ENCODE data around the gene F5. TPM values are rescaled to one million over a fixed set of nuclear protein-coding genes. Genes with fewer than 3 reads are reported as not detected.

F5 gene
- total and polyA plus RNA-seq, 2 of the 13 experiments (the other 11 are each of a cell fraction or from before 2014, with no cell fraction given) = 38.3 to 64.0 TPM

DNA sequence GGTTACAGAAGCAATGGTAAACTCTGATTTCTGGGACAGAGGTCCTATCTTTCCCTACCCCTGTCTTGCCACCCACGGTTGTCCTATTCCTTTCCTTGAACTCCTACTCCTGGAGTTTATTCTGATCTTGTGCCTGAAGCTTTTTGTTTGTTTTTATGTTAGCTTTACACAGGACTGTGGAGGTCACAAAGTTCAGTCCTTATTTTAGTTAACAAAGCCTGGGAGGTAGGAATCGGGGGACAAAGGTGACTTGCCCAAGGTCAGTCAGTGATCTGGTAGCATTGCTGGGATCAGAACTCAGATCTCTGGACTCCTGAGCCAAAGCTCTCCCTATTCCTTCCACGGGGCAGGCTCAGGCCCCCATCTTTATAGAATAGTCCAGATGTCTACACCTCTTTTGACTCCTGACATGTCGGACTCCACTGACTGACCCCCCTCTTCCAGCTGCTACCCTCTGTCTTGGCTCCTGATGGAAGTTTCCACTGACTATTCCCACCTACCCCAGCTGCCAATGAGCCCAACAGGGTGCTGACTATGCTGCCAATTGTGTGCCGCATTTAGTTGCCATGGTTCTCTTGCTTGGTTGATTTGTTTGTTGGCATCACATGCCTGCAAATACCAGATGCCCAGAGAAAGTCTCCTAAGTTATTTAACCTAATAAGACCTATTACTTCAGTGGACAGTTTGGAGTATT, 9.9 kb downstream of the F5 start (continued):
- TF ChIP-seq PHF21A (CRISPR knock-in tag; IDR thresholded peaks at IDR 0.05) = peak; percentile 73
- peak; percentile 89 for TF ChIP-seq NR2F2 (IDR thresholded peaks at IDR 0.05; ENCODE audit: borderline replicate concordance, low read depth)
- no peak for TF ChIP-seq BRD4 (CRISPR knock-in tag; IDR thresholded peaks at IDR 0.05)
- TF ChIP-seq POLR2G (IDR thresholded peaks at IDR 0.05; ENCODE audit: low read depth, low read length) = peak; percentile 34; the same call in 1 of the 2 replicates
- TF ChIP-seq TERF1 (CRISPR knock-in tag; IDR thresholded peaks at IDR 0.05) = no peak
- no peak for TF ChIP-seq HNRNPUL1 (IDR thresholded peaks at IDR 0.05; ENCODE audit: low read depth, low read length)
- peak; percentile 70 for TF ChIP-seq HDAC1 (CRISPR knock-in tag; IDR thresholded peaks at IDR 0.05)
- TF ChIP-seq, protein P1, sequence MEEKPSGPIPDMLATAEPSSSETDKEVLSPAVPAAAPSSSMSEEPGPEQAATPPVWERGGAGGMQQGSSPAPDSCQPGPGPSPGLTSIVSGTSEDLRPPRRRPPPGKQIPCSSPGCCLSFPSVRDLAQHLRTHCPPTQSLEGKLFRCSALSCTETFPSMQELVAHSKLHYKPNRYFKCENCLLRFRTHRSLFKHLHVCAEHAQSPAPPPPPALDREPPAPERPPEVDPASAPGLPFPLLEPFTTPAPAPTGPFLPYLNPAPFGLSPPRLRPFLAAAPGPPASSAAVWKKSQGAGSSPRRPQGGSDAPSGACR (CRISPR knock-in tag; IDR thresholded peaks at IDR 0.05) = no peak
- TF ChIP-seq MIER3 (CRISPR knock-in tag; IDR thresholded peaks at IDR 0.05; ENCODE audit: borderline replicate concordance) = peak; percentile 44; the same call in 1 of the 2 replicates
- peak; percentile 82 for TF ChIP-seq RXRB (CRISPR knock-in tag; IDR thresholded peaks at IDR 0.05; ENCODE audit: borderline replicate concordance)
- TF ChIP-seq ISX (CRISPR knock-in tag; conservative IDR thresholded peaks at IDR 0.05) = no peak
- TF ChIP-seq ZSCAN31 (CRISPR knock-in tag; IDR thresholded peaks at IDR 0.05; ENCODE audit: low read depth) = no peak
- peak; percentile 73 for TF ChIP-seq RCOR2 (CRISPR knock-in tag; IDR thresholded peaks at IDR 0.05)
- TF ChIP-seq EZH2 (conservative IDR thresholded peaks at IDR 0.05; ENCODE audit: low read depth, low read length) = no peak
- TF ChIP-seq, protein P2, sequence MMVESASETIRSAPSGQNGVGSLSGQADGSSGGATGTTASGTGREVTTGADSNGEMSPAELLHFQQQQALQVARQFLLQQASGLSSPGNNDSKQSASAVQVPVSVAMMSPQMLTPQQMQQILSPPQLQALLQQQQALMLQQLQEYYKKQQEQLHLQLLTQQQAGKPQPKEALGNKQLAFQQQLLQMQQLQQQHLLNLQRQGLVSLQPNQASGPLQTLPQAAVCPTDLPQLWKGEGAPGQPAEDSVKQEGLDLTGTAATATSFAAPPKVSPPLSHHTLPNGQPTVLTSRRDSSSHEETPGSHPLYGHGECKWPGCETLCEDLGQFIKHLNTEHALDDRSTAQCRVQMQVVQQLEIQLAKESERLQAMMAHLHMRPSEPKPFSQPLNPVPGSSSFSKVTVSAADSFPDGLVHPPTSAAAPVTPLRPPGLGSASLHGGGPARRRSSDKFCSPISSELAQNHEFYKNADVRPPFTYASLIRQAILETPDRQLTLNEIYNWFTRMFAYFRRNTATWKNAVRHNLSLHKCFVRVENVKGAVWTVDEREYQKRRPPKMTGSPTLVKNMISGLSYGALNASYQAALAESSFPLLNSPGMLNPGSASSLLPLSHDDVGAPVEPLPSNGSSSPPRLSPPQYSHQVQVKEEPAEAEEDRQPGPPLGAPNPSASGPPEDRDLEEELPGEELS (CRISPR knock-in tag; IDR thresholded peaks at IDR 0.05) = peak; percentile 78; the same call in 1 of the 2 replicates
- TF ChIP-seq, protein P3, sequence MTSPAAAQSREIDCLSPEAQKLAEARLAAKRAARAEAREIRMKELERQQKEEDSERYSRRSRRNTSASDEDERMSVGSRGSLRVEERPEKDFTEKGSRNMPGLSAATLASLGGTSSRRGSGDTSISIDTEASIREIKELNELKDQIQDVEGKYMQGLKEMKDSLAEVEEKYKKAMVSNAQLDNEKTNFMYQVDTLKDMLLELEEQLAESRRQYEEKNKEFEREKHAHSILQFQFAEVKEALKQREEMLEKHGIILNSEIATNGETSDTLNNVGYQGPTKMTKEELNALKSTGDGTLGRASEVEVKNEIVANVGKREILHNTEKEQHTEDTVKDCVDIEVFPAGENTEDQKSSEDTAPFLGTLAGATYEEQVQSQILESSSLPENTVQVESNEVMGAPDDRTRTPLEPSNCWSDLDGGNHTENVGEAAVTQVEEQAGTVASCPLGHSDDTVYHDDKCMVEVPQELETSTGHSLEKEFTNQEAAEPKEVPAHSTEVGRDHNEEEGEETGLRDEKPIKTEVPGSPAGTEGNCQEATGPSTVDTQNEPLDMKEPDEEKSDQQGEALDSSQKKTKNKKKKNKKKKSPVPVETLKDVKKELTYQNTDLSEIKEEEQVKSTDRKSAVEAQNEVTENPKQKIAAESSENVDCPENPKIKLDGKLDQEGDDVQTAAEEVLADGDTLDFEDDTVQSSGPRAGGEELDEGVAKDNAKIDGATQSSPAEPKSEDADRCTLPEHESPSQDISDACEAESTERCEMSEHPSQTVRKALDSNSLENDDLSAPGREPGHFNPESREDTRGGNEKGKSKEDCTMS (CRISPR knock-in tag; conservative IDR thresholded peaks at IDR 0.05) = no peak
- no peak for TF ChIP-seq MTA3 (CRISPR knock-in tag; IDR thresholded peaks at IDR 0.05)
- TF ChIP-seq ZNF609 (CRISPR knock-in tag; IDR thresholded peaks at IDR 0.05; ENCODE audit: borderline replicate concordance) = no peak; the same call in 1 of the 2 replicates

Measured in HepG2 (cell line).